Measurements from ENCODE around the gene RBFOX1.

- TF ChIP-seq, protein P1, sequence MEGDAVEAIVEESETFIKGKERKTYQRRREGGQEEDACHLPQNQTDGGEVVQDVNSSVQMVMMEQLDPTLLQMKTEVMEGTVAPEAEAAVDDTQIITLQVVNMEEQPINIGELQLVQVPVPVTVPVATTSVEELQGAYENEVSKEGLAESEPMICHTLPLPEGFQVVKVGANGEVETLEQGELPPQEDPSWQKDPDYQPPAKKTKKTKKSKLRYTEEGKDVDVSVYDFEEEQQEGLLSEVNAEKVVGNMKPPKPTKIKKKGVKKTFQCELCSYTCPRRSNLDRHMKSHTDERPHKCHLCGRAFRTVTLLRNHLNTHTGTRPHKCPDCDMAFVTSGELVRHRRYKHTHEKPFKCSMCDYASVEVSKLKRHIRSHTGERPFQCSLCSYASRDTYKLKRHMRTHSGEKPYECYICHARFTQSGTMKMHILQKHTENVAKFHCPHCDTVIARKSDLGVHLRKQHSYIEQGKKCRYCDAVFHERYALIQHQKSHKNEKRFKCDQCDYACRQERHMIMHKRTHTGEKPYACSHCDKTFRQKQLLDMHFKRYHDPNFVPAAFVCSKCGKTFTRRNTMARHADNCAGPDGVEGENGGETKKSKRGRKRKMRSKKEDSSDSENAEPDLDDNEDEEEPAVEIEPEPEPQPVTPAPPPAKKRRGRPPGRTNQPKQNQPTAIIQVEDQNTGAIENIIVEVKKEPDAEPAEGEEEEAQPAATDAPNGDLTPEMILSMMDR (IDR thresholded peaks at IDR 0.05): no peak
- TF ChIP-seq POLR2AphosphoS5 (IDR thresholded peaks at IDR 0.05) (no peak), POLR2A (IDR thresholded peaks at IDR 0.05) (no peak)
Observed at GRCh38 chr16:7746941-7747340, 414.3 kb downstream of the RBFOX1 start.
